Hepatocyte (in vitro differentiated cells): Measurements from ENCODE around the gene MAGI2. TPM values are rescaled to one million over a fixed set of nuclear protein-coding genes. Genes with fewer than 3 reads are reported as not detected.

Experiments
- DNase-seq: peaks from one replicate; pipeline ENCODE4 v3.0.0-alpha.2; 2016; ENCODE audit warnings: low spot score
- H2AFZ ChIP-seq: fragments of 200-600 bp; sonication (generic); 2 replicates; pipeline ENCODE4 v1.6.0; 2016; ENCODE audit warnings: antibody characterized with exemption, mild to moderate bottlenecking
- H3K27ac ChIP-seq: fragments of 200-600 bp; sonication (generic); 2 replicates; pipeline ENCODE4 v1.5.1; 2016; ENCODE audit warnings: mild to moderate bottlenecking
- H3K27me3 ChIP-seq: fragments of 200-600 bp; sonication (generic); 2 replicates; pipeline ENCODE4 v1.6.1; 2016
- H3K36me3 ChIP-seq: fragments of 200-600 bp; sonication (generic); replicated peaks from 2 replicates; pipeline ENCODE4 v1.5.1; 2016; ENCODE audit warnings: low read depth; ENCODE audit not compliant: insufficient read depth
- H3K4me1 ChIP-seq: fragments of 200-600 bp; sonication (generic); 2 replicates; pipeline ENCODE4 v1.5.1; 2016; ENCODE audit warnings: mild to moderate bottlenecking, moderate library complexity; ENCODE audit not compliant: insufficient read depth
- H3K4me2 ChIP-seq: fragments of 200-600 bp; sonication (generic); 2 replicates; pipeline ENCODE4 v1.6.0; 2016
- H3K4me3 ChIP-seq: fragments of 200-600 bp; sonication (generic); 2 replicates; pipeline ENCODE4 v1.5.1; 2016; ENCODE audit warnings: mild to moderate bottlenecking
- H3K79me2 ChIP-seq: fragments of 200-600 bp; sonication (generic); 2 replicates; pipeline ENCODE4 v1.6.0; 2017; ENCODE audit warnings: mild to moderate bottlenecking
- H3K9me2 ChIP-seq: fragments of 200-600 bp; sonication (generic); replicated peaks from 2 replicates; pipeline ENCODE4 v1.6.0; 2017; ENCODE audit warnings: mild to moderate bottlenecking; ENCODE audit not compliant: insufficient read depth
- H3K9me3 ChIP-seq: fragments of 200-600 bp; sonication (generic); 2 replicates; pipeline ENCODE4 v1.5.1; 2016; ENCODE audit warnings: low read depth, mild to moderate bottlenecking
- H4K20me1 ChIP-seq: fragments of 200-600 bp; sonication (generic); 2 replicates; pipeline ENCODE4 v1.6.0; 2016; ENCODE audit warnings: mild to moderate bottlenecking; ENCODE audit not compliant: insufficient read depth, poor library complexity, severe bottlenecking
- EZH2 ChIP-seq: fragments of 200-600 bp; sonication (generic); IDR thresholded peaks from 2 replicates; pipeline ENCODE4 v1.6.1; 2016; ENCODE audit warnings: antibody characterized with exemption, mild to moderate bottlenecking, borderline replicate concordance
- EZH2phosphoT487 ChIP-seq: fragments of 200-600 bp; sonication (generic); IDR thresholded peaks from one replicate; pipeline ENCODE4 v1.6.1; 2018; ENCODE audit warnings: antibody characterized with exemption, mild to moderate bottlenecking, low read depth, moderate library complexity; ENCODE audit not compliant: unreplicated experiment, severe bottlenecking
- WGBS: methylation state at CpG from one replicate; pipeline ENCODE4 v1.1.6; 2016; ENCODE audit warnings: low lambda C conversion rate; ENCODE audit errors: missing lambda C conversion rate; 5-methylcytosine and 5-hydroxymethylcytosine counted together
- polyA plus RNA-seq: library from polyadenylated mRNA; unstranded; fragments of >200 nt; fragmentation: Nextera tagmentation; extraction: Ambion mirVana; gene quantifications from 2 replicates; pipeline ENCODE4 v1.2.1, GENCODE V29; 2016
- total RNA-seq: library from RNA; depleted of rRNA; stranded (reverse); fragments of >200 nt; gene quantifications from 2 replicates; pipeline ENCODE4 v1.2.3, GENCODE V29; 2014
- TF ChIP-seq, protein P1 (sequence below): fragments of 200-600 bp; sonication (generic); IDR thresholded peaks from 2 replicates; pipeline ENCODE4 v1.5.1; 2016; ENCODE audit warnings: antibody characterized with exemption, mild to moderate bottlenecking; ENCODE audit not compliant: poor library complexity

Gene MAGI2
- total and polyA plus RNA-seq, 2 experiments from 2014 or later: 3.1 to 6.7 TPM

- Histone ChIP-seq H3K9me3 (no peaks in the 10 kb centered on the region), H3K4me2 (no peak overlapping the region), H3K9me2 (no peaks in the 10 kb centered on the region), H2AFZ (no peak overlapping the region), H4K20me1 (no peaks in the 10 kb centered on the region), H3K27ac (no peak overlapping the region), H3K27me3 (no peaks in the 10 kb centered on the region), H3K36me3 (no peaks in the 10 kb centered on the region), H3K79me2 (no peaks in the 10 kb centered on the region), H3K4me1 (no peaks in the 10 kb centered on the region), H3K4me3 (no peak overlapping the region)
- DNase-seq: no peak
- TF ChIP-seq, protein P1, sequence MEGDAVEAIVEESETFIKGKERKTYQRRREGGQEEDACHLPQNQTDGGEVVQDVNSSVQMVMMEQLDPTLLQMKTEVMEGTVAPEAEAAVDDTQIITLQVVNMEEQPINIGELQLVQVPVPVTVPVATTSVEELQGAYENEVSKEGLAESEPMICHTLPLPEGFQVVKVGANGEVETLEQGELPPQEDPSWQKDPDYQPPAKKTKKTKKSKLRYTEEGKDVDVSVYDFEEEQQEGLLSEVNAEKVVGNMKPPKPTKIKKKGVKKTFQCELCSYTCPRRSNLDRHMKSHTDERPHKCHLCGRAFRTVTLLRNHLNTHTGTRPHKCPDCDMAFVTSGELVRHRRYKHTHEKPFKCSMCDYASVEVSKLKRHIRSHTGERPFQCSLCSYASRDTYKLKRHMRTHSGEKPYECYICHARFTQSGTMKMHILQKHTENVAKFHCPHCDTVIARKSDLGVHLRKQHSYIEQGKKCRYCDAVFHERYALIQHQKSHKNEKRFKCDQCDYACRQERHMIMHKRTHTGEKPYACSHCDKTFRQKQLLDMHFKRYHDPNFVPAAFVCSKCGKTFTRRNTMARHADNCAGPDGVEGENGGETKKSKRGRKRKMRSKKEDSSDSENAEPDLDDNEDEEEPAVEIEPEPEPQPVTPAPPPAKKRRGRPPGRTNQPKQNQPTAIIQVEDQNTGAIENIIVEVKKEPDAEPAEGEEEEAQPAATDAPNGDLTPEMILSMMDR: no peak
- no peak for TF ChIP-seq EZH2
- TF ChIP-seq EZH2phosphoT487: no peak
- WGBS: 82% methylated on average over 2 of the region's 2 CpGs
Measured at GRCh38 chr7:78441737-78442136, 1011.7 kb downstream of the MAGI2 start.

DNA sequence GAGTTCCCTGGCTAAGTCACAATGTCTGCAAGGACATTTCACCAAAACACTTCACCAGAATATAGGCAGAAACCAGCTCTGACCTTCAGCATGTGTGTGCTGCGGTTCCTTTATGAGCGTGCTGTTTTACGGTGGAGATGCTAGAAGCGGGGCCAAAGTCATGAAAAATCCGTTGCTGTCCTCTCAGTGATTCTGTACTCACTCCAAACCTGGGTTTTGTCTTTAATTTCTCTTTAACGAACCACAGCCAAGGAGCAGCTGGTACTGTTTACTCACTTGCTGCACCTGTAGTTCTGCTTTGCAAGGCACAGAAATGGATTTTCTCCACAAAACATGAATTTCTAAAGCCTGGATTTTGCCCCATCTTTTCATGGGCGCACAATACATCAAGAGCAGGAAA lies 1015.0 kb downstream of the MAGI2 start:
- H3K27me3 ChIP-seq: no peaks in the 10 kb centered on the region
- no peaks in the 10 kb centered on the region for H3K79me2 ChIP-seq
- H4K20me1 ChIP-seq: no peaks in the 10 kb centered on the region
- WGBS: 85% methylated on average over 7 of the region's 7 CpGs
- H3K9me2 ChIP-seq: no peaks in the 10 kb centered on the region
- H3K4me3 ChIP-seq: no peak overlapping the region
- no peak overlapping the region for H2AFZ ChIP-seq
- H3K9me3 ChIP-seq: no peaks in the 10 kb centered on the region
- H3K36me3 ChIP-seq: no peaks in the 10 kb centered on the region
- H3K4me1 ChIP-seq: no peaks in the 10 kb centered on the region
- H3K4me2 ChIP-seq: no peak overlapping the region
- DNase-seq: no peak
- H3K27ac ChIP-seq: no peak overlapping the region
- TF ChIP-seq EZH2 (no peak), EZH2phosphoT487 (no peak)
- TF ChIP-seq, protein P1: no peak

DNA sequence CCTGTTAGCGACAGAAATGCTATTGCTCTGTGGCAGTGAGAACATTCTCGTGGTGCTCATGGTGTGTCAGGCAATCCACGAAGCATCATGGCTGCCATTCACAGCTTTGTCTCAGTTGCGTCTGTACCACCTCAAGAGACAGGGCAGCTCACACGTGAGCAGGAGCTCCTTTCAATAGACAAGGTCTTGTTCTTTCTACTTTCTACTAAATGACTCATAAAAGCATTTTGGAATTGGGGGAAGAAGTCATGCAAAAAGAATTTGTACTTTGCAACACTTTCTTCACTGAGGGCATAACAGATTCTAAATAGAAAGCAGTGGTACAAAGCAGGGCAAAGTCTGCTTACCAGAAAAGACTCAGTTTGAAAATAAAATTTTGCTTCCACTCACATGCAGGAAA lies 1016.3 kb downstream of the MAGI2 start:
- H3K36me3 ChIP-seq: no peaks in the 10 kb centered on the region
- H3K79me2 ChIP-seq: no peaks in the 10 kb centered on the region
- H3K27ac ChIP-seq: no peak overlapping the region
- no peaks in the 10 kb centered on the region for H4K20me1 ChIP-seq
- no peaks in the 10 kb centered on the region for H3K9me2 ChIP-seq
- H3K4me2 ChIP-seq: no peak overlapping the region
- H3K4me1 ChIP-seq: no peaks in the 10 kb centered on the region
- no peak overlapping the region for H3K4me3 ChIP-seq
- WGBS: 71% methylated on average over 5 of the region's 5 CpGs
- no peak for DNase-seq
- no peaks in the 10 kb centered on the region for H3K27me3 ChIP-seq
- no peak for TF ChIP-seq EZH2phosphoT487
- TF ChIP-seq, protein P1: no peak
- TF ChIP-seq EZH2: no peak
- no peak overlapping the region for H2AFZ ChIP-seq
- H3K9me3 ChIP-seq: no peaks in the 10 kb centered on the region

DNA sequence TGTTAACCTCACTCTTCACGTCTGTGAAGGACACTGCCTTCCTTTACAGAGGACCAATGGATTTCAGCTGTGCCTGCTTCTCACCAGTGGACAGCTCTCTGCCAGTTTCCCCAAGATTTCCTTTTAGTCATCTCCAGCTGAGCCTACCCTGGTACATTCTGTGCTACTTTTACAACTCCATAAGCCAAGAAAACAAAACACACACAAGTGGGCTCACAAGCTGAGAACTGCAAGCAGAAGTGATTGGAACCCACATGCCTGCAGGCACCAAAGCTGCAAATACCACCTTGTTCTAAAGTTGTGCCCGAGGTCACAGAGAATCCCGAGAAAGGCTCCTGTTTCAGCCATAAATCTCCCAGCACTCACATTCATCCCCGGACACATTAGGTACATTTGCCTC lies 1018.1 kb downstream of the MAGI2 start:
- Histone ChIP-seq H3K27ac (no peak overlapping the region), H3K79me2 (no peaks in the 10 kb centered on the region), H3K36me3 (no peaks in the 10 kb centered on the region), H3K4me2 (no peak overlapping the region), H3K4me3 (no peak overlapping the region), H3K27me3 (no peaks in the 10 kb centered on the region), H3K9me3 (no peaks in the 10 kb centered on the region), H3K4me1 (no peaks in the 10 kb centered on the region), H2AFZ (no peak overlapping the region), H4K20me1 (no peaks in the 10 kb centered on the region), H3K9me2 (no peaks in the 10 kb centered on the region)
- TF ChIP-seq, protein P1: no peak
- TF ChIP-seq EZH2phosphoT487: no peak
- no peak for TF ChIP-seq EZH2
- DNase-seq: no peak
- 60% methylated on average over 4 of the region's 4 CpGs for WGBS
